HG03196 (cell line): ENCODE measurements around the gene CERS5.

Experiments
- ATAC-seq: cut with Tn5 transposase; IDR thresholded peaks from one replicate; pipeline ENCODE4 v1.9.1; 2021; ENCODE audit not compliant: unreplicated experiment

Gene CERS5

GRCh38 chr12:50142993-50143392 is 24.2 kb downstream of the CERS5 start:
- no peak for ATAC-seq

- ATAC-seq, result no peak
Measured at GRCh38 chr12:50132505-50133135, 34.5 kb downstream of the CERS5 start.

GRCh38 chr12:50129290-50129689 is 37.9 kb downstream of the CERS5 start:
- no peak for ATAC-seq

GRCh38 chr12:50127546-50127945 is 39.6 kb downstream of the CERS5 start:
- ATAC-seq, result no peak

GRCh38 chr12:50123203-50123602 is 44.0 kb downstream of the CERS5 start:
- ATAC-seq, result no peak

GRCh38 chr12:50121641-50122040 is 45.5 kb downstream of the CERS5 start:
- ATAC-seq, result no peak

- ATAC-seq, result no peak
Measured at GRCh38 chr12:50120953-50121352, 46.2 kb downstream of the CERS5 start.

- no peak for ATAC-seq
Measured at GRCh38 chr12:50120521-50120920, 46.6 kb downstream of the CERS5 start.

- ATAC-seq, result no peak
Measured at GRCh38 chr12:50119387-50119786, 47.8 kb downstream of the CERS5 start.

- ATAC-seq, result no peak
Measured at GRCh38 chr12:50117057-50117622, 50.0 kb downstream of the CERS5 start.

GRCh38 chr12:50112456-50113218 is 54.5 kb downstream of the CERS5 start:
- ATAC-seq, result peak; percentile 8

- peak; percentile 71 for ATAC-seq
Measured at GRCh38 chr12:50111693-50112455, 55.3 kb downstream of the CERS5 start, which contains the start of gene COX14. COX14 (plus strand) TSS chr12:50112236; CDS start chr12:50120044, 7,808 bp downstream.

- ATAC-seq, result no peak
Measured at GRCh38 chr12:50111395-50111692, 55.8 kb downstream of the CERS5 start.

- peak; percentile 22 for ATAC-seq
Measured at GRCh38 chr12:50110762-50111351, 56.3 kb downstream of the CERS5 start.

- ATAC-seq, result no peak
Measured at GRCh38 chr12:50110127-50110761, 56.9 kb downstream of the CERS5 start.

GRCh38 chr12:50109319-50109718 is 57.9 kb downstream of the CERS5 start:
- no peak for ATAC-seq

- no peak for ATAC-seq
Measured at GRCh38 chr12:50107416-50108268, 59.5 kb downstream of the CERS5 start.

GRCh38 chr12:50106907-50107306 is 60.3 kb downstream of the CERS5 start:
- no peak for ATAC-seq

GRCh38 chr12:50105913-50106450 is 61.2 kb downstream of the CERS5 start:
- ATAC-seq, result no peak
